Stomach (tissue), 9 donors: ENCODE measurements around the gene TXNIP. TPM values are rescaled to one million over a fixed set of nuclear protein-coding genes. Genes with fewer than 3 reads are reported as not detected.
A peak's percentile ranks its signal among the peaks of the same experiment; 100 is the strongest.

Experiments used
- DNase-seq, 2 donors: peaks; one replicate each; pipeline versions ENCODE4 v3.0.0 to v3.0.0-alpha.2; 2013 to 2019
- H3K27ac ChIP-seq, 5 donors: fragments of 200-600 bp in 4 of 5; sonication (generic) in 4 of 5; one replicate each; pipeline ENCODE4 v1.5.1; 2013 to 2019; ENCODE audit warnings: mild to moderate bottlenecking in 1 of 5, moderate library complexity in 1 of 5
- H3K27me3 ChIP-seq, 3 donors: fragments of 200-600 bp; sonication (generic); one replicate each; pipeline ENCODE4 v1.5.1; 2017 to 2019; ENCODE audit warnings: mixed run types in 1 of 3
- H3K36me3 ChIP-seq, 4 donors: fragments of 200-600 bp; sonication (generic); 1 replicate in 3 of 4; 2 replicates in 1 of 4; pipeline ENCODE4 v1.5.1; 2016 to 2019
- H3K4me1 ChIP-seq, 4 donors: fragments of 200-600 bp; sonication (generic); one replicate each; pipeline ENCODE4 v1.5.1; 2016 to 2019
- H3K4me3 ChIP-seq, 4 donors: fragments of 200-600 bp; sonication (generic) in 3 of 4; one replicate each; pipeline ENCODE4 v1.5.1; 2016 to 2019; ENCODE audit warnings: mild to moderate bottlenecking in 1 of 4
- H3K9me3 ChIP-seq, 4 donors: fragments of 200-600 bp; sonication (generic); one replicate each; pipeline ENCODE4 v1.5.1; 2016 to 2019
- CTCF ChIP-seq, 7 experiments: fragments of 450-650 bp in 4 of 7; fragments of 200-600 bp in 3 of 7; sonication (generic) in 3 of 7; IDR thresholded peaks; one replicate each; pipeline ENCODE4 v1.5.1; 2016 to 2019; ENCODE audit warnings: antibody characterized with exemption in 7 of 7, control low read depth in 2 of 7, mild to moderate bottlenecking in 1 of 7
- EP300 ChIP-seq: sonication (generic); formaldehyde crosslinking; IDR thresholded peaks from one replicate; pipeline ENCODE4 v1.6.1; 2017; ENCODE audit warnings: antibody characterized with exemption
- POLR2A ChIP-seq, 4 donors: fragments of 450-650 bp; IDR thresholded peaks; one replicate each; pipeline ENCODE4 v1.6.1; 2016; ENCODE audit warnings: antibody characterized with exemption in 4 of 4, control low read depth in 2 of 4, mild to moderate bottlenecking in 1 of 4, moderate library complexity in 1 of 4
- POLR2AphosphoS5 ChIP-seq, 3 donors: sonication (generic); formaldehyde crosslinking; IDR thresholded peaks; one replicate each; pipeline ENCODE4 v1.6.1; 2016; ENCODE audit warnings: antibody characterized with exemption in 3 of 3
- WGBS, 5 donors: extraction: QIAGEN DNeasy Blood & Tissue Kit in 3 of 5; methylation state at CpG; one replicate each; pipeline versions ENCODE4 v1.1.5 to v1.1.7; 2013 to 2018; 5-methylcytosine and 5-hydroxymethylcytosine counted together
- intact Hi-C: fragments of 100-400 bp; cut with DNase I; formaldehyde crosslinking; loops from one replicate; pipeline ENCODE4 v1.15.1; 2023; ENCODE audit warnings: low total_unique reads
- polyA plus RNA-seq, 3 donors: library from polyadenylated mRNA; stranded (reverse); fragments of 200-250 nt; gene quantifications; one replicate each; pipeline ENCODE4 v1.2.3, GENCODE V29; 2013
- total RNA-seq, 5 donors: library from RNA; depleted of rRNA; stranded (reverse); fragments of >200 nt; gene quantifications; one replicate each; pipeline versions ENCODE4 v1.1.0 to v1.2.3, GENCODE V29; 2014 to 2016
- donor health status: healthy with polysubstance abuse.
- donor health status: Bipolar disorder and iron deficiency.
- donor health status: healthy.

The TXNIP gene
- total and polyA plus RNA-seq, 8 donors, result 204 to 3,386 (median 622) TPM

- Histone ChIP-seq H3K27me3 (no peaks in the 10 kb centered on the region), H3K4me1 (peaks cover 29 to 80% (median 57%) of the 10 kb centered on the region in 4 donors), H3K27ac (peak overlapping the region in 4 of 5 donors; percentile 2 to 99 (median 96)), H3K4me3 (peak overlapping the region in 1 of 4 donors; percentile 82), H3K36me3 (no peaks in the 10 kb centered on the region), H3K9me3 (no peaks in the 10 kb centered on the region)
- TF ChIP-seq POLR2A (IDR thresholded peaks at IDR 0.05), result no peak
- TF ChIP-seq EP300, result no peak
- TF ChIP-seq POLR2AphosphoS5 (IDR thresholded peaks at IDR 0.05), result no peak
- no peak for TF ChIP-seq CTCF (IDR thresholded peaks at IDR 0.05)
- intact Hi-C loops, result no loop called here
- DNase-seq, result no peak
- WGBS, 5 donors, result 48 to 66% (median 54%) methylated on average over 2 of the region's 2 CpGs
Measured at GRCh38 chr1:145955436-145955835, 40.9 kb downstream of the TXNIP start.

DNA sequence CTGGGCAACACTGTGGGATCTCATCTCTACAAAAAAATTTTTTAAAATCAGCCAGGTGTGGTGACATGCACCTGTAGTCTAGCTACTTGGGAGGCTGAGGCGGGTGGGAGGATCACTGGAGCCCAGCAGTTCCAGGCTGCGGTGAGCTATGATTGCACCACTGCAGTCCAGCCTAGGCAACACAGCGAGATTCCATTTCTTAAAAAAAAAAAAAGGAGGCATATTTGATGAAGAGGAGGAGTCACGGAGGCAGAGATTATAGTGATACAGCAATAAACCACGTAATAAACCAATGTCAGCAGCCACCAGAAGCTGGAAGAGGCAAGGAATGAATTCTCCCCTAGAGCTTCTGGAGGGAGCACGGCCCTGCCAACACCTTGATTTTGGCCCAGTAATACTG is 42.5 kb downstream of the TXNIP start:
- H3K4me1 ChIP-seq, result peaks cover 29 to 82% (median 56%) of the 10 kb centered on the region in 4 donors
- 80 to 90% (median 88%) methylated on average over 6 of the region's 6 CpGs for WGBS, 5 donors
- intact Hi-C loops, result no loop called here
- H3K27ac ChIP-seq, result peak overlapping the region in 1 of 5 donors; percentile 99
- H3K4me3 ChIP-seq, result no peak overlapping the region
- H3K36me3 ChIP-seq, result no peaks in the 10 kb centered on the region
- no peak for TF ChIP-seq EP300
- no peaks in the 10 kb centered on the region for H3K27me3 ChIP-seq
- DNase-seq, result no peak
- no peaks in the 10 kb centered on the region for H3K9me3 ChIP-seq

- Histone ChIP-seq H3K9me3 (no peaks in the 10 kb centered on the region), H3K36me3 (no peaks in the 10 kb centered on the region), H3K4me3 (no peak overlapping the region), H3K27me3 (no peaks in the 10 kb centered on the region), H3K4me1 (peaks cover 21 to 79% (median 49%) of the 10 kb centered on the region in 4 donors), H3K27ac (no peak overlapping the region)
- no peak for DNase-seq
- TF ChIP-seq POLR2A (IDR thresholded peaks at IDR 0.05) (no peak), POLR2AphosphoS5 (IDR thresholded peaks at IDR 0.05) (no peak), CTCF (IDR thresholded peaks at IDR 0.05) (no peak), EP300 (no peak)
- intact Hi-C loops, result no loop called here
- WGBS, 5 donors, result 98 to 100% (median 99%) methylated on average over 3 of the region's 3 CpGs
Measured at GRCh38 chr1:145952903-145953302, 43.5 kb downstream of the TXNIP start.

DNA sequence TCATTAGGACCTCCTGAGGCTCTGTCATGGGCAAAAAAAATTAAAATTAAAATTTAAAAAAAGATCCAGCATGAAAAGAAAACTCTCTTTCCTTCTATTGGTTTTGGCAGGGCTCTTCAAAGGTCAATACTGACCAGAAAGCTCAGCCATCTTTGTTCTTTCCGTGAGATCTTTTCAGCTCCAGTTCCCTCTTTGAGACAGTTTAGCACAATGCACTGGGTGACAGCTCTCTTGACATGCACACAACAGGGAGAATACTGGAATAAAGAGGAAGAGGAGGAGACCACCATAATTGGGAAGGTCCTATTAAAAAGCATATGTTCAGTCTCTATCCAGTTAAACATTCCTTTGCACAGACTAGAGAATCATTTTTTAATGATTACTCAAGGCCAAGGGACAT is 44.9 kb downstream of the TXNIP start:
- intact Hi-C loops, result no loop called here
- peaks cover 0 to 12% (median 6%) of the 10 kb centered on the region in 4 donors for H3K36me3 ChIP-seq
- no peak overlapping the region for H3K4me3 ChIP-seq
- no peak overlapping the region for H3K27ac ChIP-seq
- DNase-seq, result no peak
- no peaks in the 10 kb centered on the region for H3K27me3 ChIP-seq
- peaks cover 15 to 71% (median 43%) of the 10 kb centered on the region in 4 donors for H3K4me1 ChIP-seq
- TF ChIP-seq POLR2A (IDR thresholded peaks at IDR 0.05), result no peak
- no peak for TF ChIP-seq EP300
- no peak for TF ChIP-seq CTCF (IDR thresholded peaks at IDR 0.05)
- TF ChIP-seq POLR2AphosphoS5 (IDR thresholded peaks at IDR 0.05), result no peak
- no peaks in the 10 kb centered on the region for H3K9me3 ChIP-seq
- WGBS, 5 donors, result 35 to 73% (median 49%) methylated on average over 1 of the region's 1 CpG

GRCh38 chr1:145949219-145949618 is 47.2 kb downstream of the TXNIP start:
- no peak for DNase-seq
- Histone ChIP-seq H3K36me3 (peaks cover 0 to 26% (median 19%) of the 10 kb centered on the region in 4 donors), H3K4me1 (peaks cover 0 to 48% (median 22%) of the 10 kb centered on the region in 4 donors), H3K9me3 (no peaks in the 10 kb centered on the region), H3K27me3 (no peaks in the 10 kb centered on the region), H3K27ac (peak overlapping the region in 1 of 5 donors; percentile 69), H3K4me3 (no peak overlapping the region)
- TF ChIP-seq POLR2AphosphoS5 (IDR thresholded peaks at IDR 0.05) (peak in 2 of 3 donors; percentile 14 to 16), CTCF (IDR thresholded peaks at IDR 0.05) (no peak), POLR2A (IDR thresholded peaks at IDR 0.05) (no peak), EP300 (peak; percentile 69)
- intact Hi-C loops, result no loop called here
- 87 to 96% (median 91%) methylated on average over 4 of the region's 4 CpGs for WGBS, 5 donors
